Activated naive CD8-positive, alpha-beta T cell treated with anti-CD3 and anti-CD28 coated beads for 36 hours (primary cell): ENCODE data around the gene TPCN1. TPM values are rescaled to one million over a fixed set of nuclear protein-coding genes. Genes with fewer than 3 reads are reported as not detected.

Experiments
- DNase-seq: peaks from one replicate; pipeline ENCODE4 v3.0.0; 2021
- H3K27ac Mint-ChIP-seq: one replicate; pipeline ENCODE4 v1.8.0; 2022; ENCODE audit warnings: mild to moderate bottlenecking, moderate library complexity, mixed read lengths
- H3K27me3 Mint-ChIP-seq: one replicate; pipeline ENCODE4 v1.8.0; 2022; ENCODE audit warnings: mild to moderate bottlenecking, mixed read lengths
- H3K36me3 Mint-ChIP-seq: one replicate; pipeline ENCODE4 v1.8.0; 2021; ENCODE audit warnings: mild to moderate bottlenecking, mixed read lengths
- H3K4me1 Mint-ChIP-seq: one replicate; pipeline ENCODE4 v1.8.0; 2021; ENCODE audit warnings: mixed read lengths
- H3K4me3 Mint-ChIP-seq: one replicate; pipeline ENCODE4 v1.8.0; 2022; ENCODE audit warnings: mild to moderate bottlenecking, moderate library complexity, mixed read lengths
- H3K9me3 Mint-ChIP-seq: one replicate; pipeline ENCODE4 v1.8.0; 2022; ENCODE audit warnings: mixed read lengths
- total RNA-seq, 2 experiments: library from RNA; stranded (reverse); gene quantifications; one replicate each; pipeline ENCODE4 v1.2.3, GENCODE V29; 2021

The TPCN1 gene
- total RNA-seq, 2 experiments from 2014 or later: 20.5 to 25.0 TPM

GRCh38 chr12:113249546-113249945 lies 28.3 kb downstream of the TPCN1 start:
- Mint-ChIP-seq H3K4me1 (no peaks in the 10 kb centered on the region), H3K27ac (no peak overlapping the region), H3K27me3 (no peaks in the 10 kb centered on the region), H3K4me3 (no peak overlapping the region), H3K36me3 (peaks cover 37% of the 10 kb centered on the region), H3K9me3 (peaks cover 11% of the 10 kb centered on the region)
- no peak for DNase-seq

- H3K4me3 Mint-ChIP-seq: no peak overlapping the region
- H3K27ac Mint-ChIP-seq: no peak overlapping the region
- DNase-seq: no peak
- peaks cover 41% of the 10 kb centered on the region for H3K36me3 Mint-ChIP-seq
- H3K9me3 Mint-ChIP-seq: peaks cover 11% of the 10 kb centered on the region
- no peaks in the 10 kb centered on the region for H3K27me3 Mint-ChIP-seq
- no peaks in the 10 kb centered on the region for H3K4me1 Mint-ChIP-seq
Observed at GRCh38 chr12:113250045-113250444, 28.8 kb downstream of the TPCN1 start.

GRCh38 chr12:113251404-113252070 lies 30.3 kb downstream of the TPCN1 start:
- no peak overlapping the region for H3K4me3 Mint-ChIP-seq
- DNase-seq: no peak
- H3K4me1 Mint-ChIP-seq: peaks cover 3% of the 10 kb centered on the region
- peaks cover 38% of the 10 kb centered on the region for H3K36me3 Mint-ChIP-seq
- no peak overlapping the region for H3K27ac Mint-ChIP-seq
- H3K9me3 Mint-ChIP-seq: peaks cover 11% of the 10 kb centered on the region
- no peaks in the 10 kb centered on the region for H3K27me3 Mint-ChIP-seq

- Mint-ChIP-seq H3K27me3 (no peaks in the 10 kb centered on the region), H3K4me3 (no peak overlapping the region), H3K4me1 (peaks cover 8% of the 10 kb centered on the region), H3K27ac (no peak overlapping the region), H3K36me3 (peaks cover 44% of the 10 kb centered on the region), H3K9me3 (peaks cover 11% of the 10 kb centered on the region)
- DNase-seq: no peak
Observed at GRCh38 chr12:113252494-113252893, 31.2 kb downstream of the TPCN1 start.

- peaks cover 8% of the 10 kb centered on the region for H3K4me1 Mint-ChIP-seq
- H3K4me3 Mint-ChIP-seq: no peak overlapping the region
- peaks cover 40% of the 10 kb centered on the region for H3K36me3 Mint-ChIP-seq
- no peaks in the 10 kb centered on the region for H3K27me3 Mint-ChIP-seq
- no peak for DNase-seq
- no peak overlapping the region for H3K27ac Mint-ChIP-seq
- peaks cover 11% of the 10 kb centered on the region for H3K9me3 Mint-ChIP-seq
Observed at GRCh38 chr12:113253532-113254285, 32.4 kb downstream of the TPCN1 start.

GRCh38 chr12:113254298-113254697 lies 33.0 kb downstream of the TPCN1 start:
- no peaks in the 10 kb centered on the region for H3K27me3 Mint-ChIP-seq
- H3K4me1 Mint-ChIP-seq: peaks cover 8% of the 10 kb centered on the region
- peaks cover 43% of the 10 kb centered on the region for H3K36me3 Mint-ChIP-seq
- H3K4me3 Mint-ChIP-seq: no peak overlapping the region
- DNase-seq: no peak
- H3K9me3 Mint-ChIP-seq: peaks cover 11% of the 10 kb centered on the region
- H3K27ac Mint-ChIP-seq: no peak overlapping the region

GRCh38 chr12:113257564-113257963 lies 36.3 kb downstream of the TPCN1 start:
- Mint-ChIP-seq H3K27me3 (no peaks in the 10 kb centered on the region), H3K4me1 (peaks cover 31% of the 10 kb centered on the region), H3K36me3 (peaks cover 44% of the 10 kb centered on the region), H3K9me3 (peaks cover 11% of the 10 kb centered on the region), H3K27ac (no peak overlapping the region), H3K4me3 (no peak overlapping the region)
- DNase-seq: no peak

GRCh38 chr12:113260127-113260526 lies 38.9 kb downstream of the TPCN1 start:
- Mint-ChIP-seq H3K4me1 (peaks cover 46% of the 10 kb centered on the region), H3K9me3 (no peaks in the 10 kb centered on the region), H3K27me3 (no peaks in the 10 kb centered on the region), H3K27ac (peak overlapping the region; percentile 78), H3K36me3 (peaks cover 40% of the 10 kb centered on the region), H3K4me3 (no peak overlapping the region)
- DNase-seq: no peak

GRCh38 chr12:113260636-113261300 lies 39.5 kb downstream of the TPCN1 start:
- DNase-seq: no peak
- Mint-ChIP-seq H3K4me1 (peaks cover 45% of the 10 kb centered on the region), H3K9me3 (no peaks in the 10 kb centered on the region), H3K27me3 (no peaks in the 10 kb centered on the region), H3K4me3 (no peak overlapping the region), H3K36me3 (peaks cover 45% of the 10 kb centered on the region), H3K27ac (peak overlapping the region; percentile 78)

GRCh38 chr12:113261847-113262470 lies 40.7 kb downstream of the TPCN1 start:
- Mint-ChIP-seq H3K4me3 (peak overlapping the region; percentile 50), H3K27ac (peak overlapping the region; percentile 89), H3K27me3 (no peaks in the 10 kb centered on the region), H3K36me3 (peaks cover 47% of the 10 kb centered on the region), H3K9me3 (no peaks in the 10 kb centered on the region), H3K4me1 (peaks cover 39% of the 10 kb centered on the region)
- peak; percentile 48 for DNase-seq

- H3K36me3 Mint-ChIP-seq: peaks cover 46% of the 10 kb centered on the region
- no peaks in the 10 kb centered on the region for H3K9me3 Mint-ChIP-seq
- no peak overlapping the region for H3K4me3 Mint-ChIP-seq
- H3K27me3 Mint-ChIP-seq: no peaks in the 10 kb centered on the region
- peak overlapping the region; percentile 89 for H3K27ac Mint-ChIP-seq
- DNase-seq: no peak
- H3K4me1 Mint-ChIP-seq: peaks cover 37% of the 10 kb centered on the region
Observed at GRCh38 chr12:113262710-113263109, 41.4 kb downstream of the TPCN1 start.

- peaks cover 37% of the 10 kb centered on the region for H3K4me1 Mint-ChIP-seq
- no peaks in the 10 kb centered on the region for H3K9me3 Mint-ChIP-seq
- DNase-seq: no peak
- peak overlapping the region; percentile 54 for H3K27ac Mint-ChIP-seq
- H3K36me3 Mint-ChIP-seq: peaks cover 48% of the 10 kb centered on the region
- H3K27me3 Mint-ChIP-seq: no peaks in the 10 kb centered on the region
- no peak overlapping the region for H3K4me3 Mint-ChIP-seq
Observed at GRCh38 chr12:113263431-113263963, 42.2 kb downstream of the TPCN1 start.

- H3K4me3 Mint-ChIP-seq: no peak overlapping the region
- H3K27me3 Mint-ChIP-seq: no peaks in the 10 kb centered on the region
- H3K27ac Mint-ChIP-seq: peak overlapping the region; percentile 20
- H3K9me3 Mint-ChIP-seq: no peaks in the 10 kb centered on the region
- peaks cover 25% of the 10 kb centered on the region for H3K4me1 Mint-ChIP-seq
- no peak for DNase-seq
- peaks cover 38% of the 10 kb centered on the region for H3K36me3 Mint-ChIP-seq
Observed at GRCh38 chr12:113266106-113266895, 45.0 kb downstream of the TPCN1 start.

- Mint-ChIP-seq H3K4me3 (no peak overlapping the region), H3K27me3 (no peaks in the 10 kb centered on the region), H3K36me3 (peaks cover 38% of the 10 kb centered on the region), H3K27ac (no peak overlapping the region), H3K4me1 (peaks cover 20% of the 10 kb centered on the region), H3K9me3 (no peaks in the 10 kb centered on the region)
- no peak for DNase-seq
Observed at GRCh38 chr12:113267621-113268020, 46.4 kb downstream of the TPCN1 start.
